GM21825 (cell line): Measurements from ENCODE around the gene ZDHHC14.
A peak's percentile ranks its signal among the peaks of the same experiment; 100 is the strongest.

Experiments
- ATAC-seq: cut with Tn5 transposase; IDR thresholded peaks from one replicate; pipeline ENCODE4 v1.9.1; 2021; ENCODE audit warnings: mild to moderate bottlenecking, moderate library complexity; ENCODE audit not compliant: unreplicated experiment

ZDHHC14 gene

DNA sequence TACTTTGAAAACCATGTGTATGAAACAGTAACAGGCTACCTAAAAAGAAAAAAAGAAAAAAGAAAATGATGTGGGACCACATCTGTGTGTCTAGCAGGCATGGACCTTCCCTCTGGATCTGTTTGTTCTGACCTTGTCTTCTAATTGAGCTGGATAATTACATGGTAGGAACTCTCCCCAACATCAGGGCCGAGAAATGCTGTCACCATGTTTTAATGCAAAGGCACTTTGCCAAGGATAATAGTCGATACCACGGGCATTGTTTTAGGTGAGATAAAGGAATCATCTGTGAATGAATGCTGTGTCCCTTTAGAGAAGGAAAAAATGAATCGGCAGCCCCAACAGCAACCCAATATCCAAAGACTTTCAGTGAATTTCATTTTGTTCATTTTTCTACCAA, 149.1 kb downstream of the ZDHHC14 start:
- no peak for ATAC-seq

DNA sequence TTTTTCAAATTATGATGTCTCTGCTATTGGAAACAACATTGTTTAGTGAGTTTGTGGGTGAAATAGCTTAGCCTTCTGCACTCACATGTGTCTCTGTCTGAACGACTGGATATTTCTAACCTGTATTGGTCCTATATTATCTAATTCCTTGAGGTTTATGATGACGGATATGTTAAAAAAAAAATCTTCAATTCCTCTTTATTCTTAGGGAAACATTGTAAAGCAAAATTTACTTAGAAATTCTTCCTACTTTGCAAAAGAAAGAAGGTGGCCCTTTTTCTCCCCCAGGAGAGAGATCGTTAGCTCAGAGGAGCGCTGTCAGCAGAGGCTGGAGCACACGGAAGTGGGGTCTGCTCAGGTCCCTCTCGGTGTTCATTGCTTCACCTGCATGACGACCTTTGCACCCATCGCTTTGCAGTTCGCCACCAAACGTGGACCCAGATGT, 149.8 kb downstream of the ZDHHC14 start:
- ATAC-seq: no peak

DNA sequence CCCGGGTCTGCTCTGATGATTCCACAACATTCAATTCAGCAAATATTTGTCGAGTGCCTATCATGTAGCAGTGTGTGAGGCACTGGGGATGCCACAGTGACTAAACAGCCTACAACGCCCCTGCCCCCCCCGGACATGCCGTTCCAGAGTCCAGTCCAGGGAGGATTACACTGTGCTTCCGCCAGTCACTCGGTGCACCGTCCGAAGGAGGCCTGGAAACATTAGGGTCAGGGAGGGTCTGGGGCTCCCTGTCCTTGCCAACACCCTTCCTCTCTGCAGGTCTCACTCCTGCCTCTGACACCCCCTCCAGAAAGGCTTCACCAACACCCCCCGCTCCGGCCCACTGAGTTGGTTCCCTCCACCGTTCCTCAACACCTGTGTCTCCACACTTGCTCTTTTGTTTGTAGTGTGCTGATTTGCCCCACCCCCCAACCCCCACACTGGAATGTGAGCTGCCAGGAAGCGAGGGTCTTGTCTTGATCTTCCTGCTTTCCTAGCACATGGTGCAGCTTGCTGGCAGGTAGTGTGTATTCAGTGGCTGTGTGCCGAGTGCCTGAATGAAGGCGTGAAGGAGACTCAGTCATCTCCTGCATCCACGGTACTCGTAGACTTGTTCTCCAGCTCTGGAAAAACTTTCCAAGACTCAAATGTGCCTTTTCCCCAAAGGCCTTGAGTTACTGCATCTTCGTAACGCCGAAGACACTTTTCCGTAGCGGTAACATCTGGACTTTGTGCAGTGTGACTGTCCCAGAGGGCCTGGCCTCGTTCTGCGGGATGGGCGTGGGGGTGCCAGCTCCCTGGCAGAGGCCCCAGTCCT, 150.4 kb downstream of the ZDHHC14 start:
- ATAC-seq: no peak

DNA sequence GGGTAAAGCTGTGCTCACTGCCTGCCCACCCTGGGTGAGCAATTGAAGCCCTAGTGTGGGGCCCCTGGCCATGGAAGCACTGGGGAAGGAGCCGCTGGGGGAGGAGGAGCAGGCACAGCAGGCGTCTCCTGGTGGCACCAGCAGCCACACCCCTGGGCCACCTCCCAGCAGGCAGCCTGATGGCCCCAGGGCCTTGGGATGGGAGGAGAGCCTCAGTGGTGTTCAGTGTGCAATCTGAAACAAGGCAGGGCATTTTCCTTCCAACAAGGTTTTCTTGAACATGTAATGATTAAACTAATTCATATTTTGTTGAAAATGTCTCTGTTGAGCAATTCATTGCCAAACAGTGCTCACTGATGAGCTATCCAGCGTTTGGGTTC, 151.0 kb downstream of the ZDHHC14 start:
- no peak for ATAC-seq

DNA sequence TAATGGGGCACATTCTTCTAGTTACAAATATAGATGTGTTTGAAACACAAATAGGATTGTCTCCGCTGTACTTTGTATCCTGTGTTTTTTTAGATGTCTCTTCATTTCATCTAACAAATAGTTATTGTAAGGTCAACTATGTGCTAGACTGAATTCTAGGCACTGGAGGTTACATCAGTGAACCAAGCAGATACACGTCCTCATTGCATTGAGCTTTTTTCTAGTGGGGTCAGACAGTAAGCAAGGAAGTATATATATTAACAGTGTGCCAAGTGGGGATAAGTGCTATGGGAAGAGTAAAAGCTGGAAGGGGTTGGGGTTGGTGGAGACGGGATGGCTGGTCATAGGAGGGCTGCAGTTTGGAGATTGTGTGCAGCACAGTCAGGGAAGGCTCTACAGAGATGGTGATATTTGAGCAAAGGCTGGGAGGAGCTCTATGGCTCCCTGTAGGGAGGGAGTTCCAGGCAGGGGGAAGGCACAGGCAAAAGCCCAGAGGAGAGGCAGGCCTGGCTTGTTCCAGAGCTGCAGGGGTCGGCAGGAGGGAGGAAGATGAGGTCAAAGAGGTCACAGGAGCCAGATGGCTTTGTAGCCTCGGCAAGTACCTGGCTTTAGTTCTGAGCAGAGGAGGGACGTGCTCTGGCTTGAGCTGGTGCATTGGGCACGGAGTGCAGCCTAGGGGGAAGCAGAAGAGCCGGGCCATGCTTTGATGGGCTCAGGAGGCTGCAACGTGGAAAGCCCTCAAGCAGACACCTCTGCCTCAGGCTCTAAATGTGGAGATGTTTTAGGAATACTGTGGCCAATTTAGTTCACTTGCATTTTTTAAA, 152.3 kb downstream of the ZDHHC14 start:
- ATAC-seq: no peak

DNA sequence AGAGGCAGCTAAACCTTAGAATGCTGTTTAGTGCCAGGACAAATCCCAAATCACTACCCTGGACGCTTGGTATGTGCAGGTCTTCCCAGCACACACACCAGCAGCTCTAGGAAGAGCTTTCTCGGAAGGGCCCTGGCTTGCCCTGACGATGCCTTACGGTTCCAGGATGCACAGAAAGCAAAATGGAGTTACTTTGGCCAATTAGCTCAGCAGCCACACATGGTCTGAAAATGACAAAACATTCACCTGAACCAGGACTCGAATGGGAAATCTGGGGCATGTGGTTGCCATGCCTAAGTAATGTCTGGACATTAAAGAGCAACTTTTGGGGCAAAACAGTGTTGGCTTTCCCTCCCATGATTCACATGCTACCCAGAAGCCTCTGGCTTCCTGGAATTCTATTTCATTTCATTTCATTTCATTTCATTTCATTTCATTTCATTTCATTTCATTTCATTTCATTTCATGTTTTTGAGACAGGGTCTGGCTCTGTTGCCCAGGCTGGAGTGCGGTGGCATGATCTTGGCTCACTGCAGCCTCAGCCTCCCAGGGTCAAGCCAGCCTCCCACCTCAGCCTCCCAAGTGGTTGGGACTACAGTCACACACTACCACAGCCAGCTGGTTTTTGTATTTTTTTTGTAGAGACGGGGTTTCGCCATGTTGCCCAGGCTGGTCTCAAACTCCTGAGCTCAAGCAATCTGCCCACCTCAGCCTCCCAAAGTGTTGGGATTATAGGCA, 153.3 kb downstream of the ZDHHC14 start:
- no peak for ATAC-seq

DNA sequence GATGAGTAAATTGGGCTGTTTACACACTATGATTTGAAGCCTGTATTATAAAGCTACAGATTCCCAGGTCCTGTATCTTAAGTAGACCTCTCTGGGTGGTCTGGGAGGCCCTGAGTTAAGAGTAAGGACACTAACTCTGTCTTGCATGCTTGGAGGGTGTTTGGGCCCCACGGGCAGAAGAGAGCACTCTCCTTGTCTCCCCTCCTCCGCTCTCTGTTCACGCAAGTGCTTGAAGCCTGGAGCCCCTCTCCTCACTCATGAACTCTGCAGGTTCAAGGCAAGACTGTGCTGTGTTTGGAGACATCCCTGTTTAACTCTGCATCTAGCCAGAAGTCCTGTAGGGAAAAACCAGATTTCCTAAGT, 154.0 kb downstream of the ZDHHC14 start:
- ATAC-seq: no peak

DNA sequence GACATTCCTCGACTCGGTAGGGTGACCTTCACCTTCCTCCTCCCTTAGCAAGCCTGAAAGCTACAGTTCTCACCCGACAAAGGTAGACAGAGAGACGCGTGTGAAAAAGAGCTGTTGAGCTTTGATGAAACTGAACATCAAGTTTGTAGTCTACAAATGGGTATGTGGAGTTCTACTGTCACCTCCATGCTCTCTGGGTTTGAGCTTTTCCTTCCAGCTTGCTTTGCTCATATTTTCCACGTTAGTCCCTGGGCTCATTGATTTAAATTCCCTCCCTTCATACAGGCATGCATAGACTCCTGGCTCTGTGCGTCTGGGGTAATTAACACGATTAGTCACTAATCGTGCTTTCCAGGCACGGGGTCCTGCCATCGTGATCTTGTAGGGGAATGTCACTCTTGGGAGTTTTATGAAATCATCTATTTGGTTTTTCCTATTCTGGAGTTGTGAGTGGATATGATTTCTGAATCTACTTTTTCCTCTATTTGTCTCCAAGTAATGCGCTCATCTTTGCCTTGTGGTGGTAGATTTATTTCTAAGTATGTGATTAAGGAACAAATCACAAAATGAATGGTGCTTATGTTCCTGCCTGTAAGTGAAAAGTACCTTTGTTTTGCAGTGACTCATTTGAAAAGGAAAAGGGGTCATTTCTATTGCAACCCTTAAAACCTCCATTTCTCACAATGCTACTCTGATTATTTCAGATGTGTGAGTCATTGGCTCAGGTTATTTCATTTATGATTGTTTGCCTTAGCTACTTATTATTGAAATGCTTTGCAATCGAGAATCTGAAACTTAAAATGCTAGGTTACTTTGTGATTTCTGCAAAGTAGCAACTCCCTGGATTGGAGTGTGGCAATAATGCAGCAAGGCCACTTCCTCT, 154.6 kb downstream of the ZDHHC14 start:
- ATAC-seq: peak; percentile 61

DNA sequence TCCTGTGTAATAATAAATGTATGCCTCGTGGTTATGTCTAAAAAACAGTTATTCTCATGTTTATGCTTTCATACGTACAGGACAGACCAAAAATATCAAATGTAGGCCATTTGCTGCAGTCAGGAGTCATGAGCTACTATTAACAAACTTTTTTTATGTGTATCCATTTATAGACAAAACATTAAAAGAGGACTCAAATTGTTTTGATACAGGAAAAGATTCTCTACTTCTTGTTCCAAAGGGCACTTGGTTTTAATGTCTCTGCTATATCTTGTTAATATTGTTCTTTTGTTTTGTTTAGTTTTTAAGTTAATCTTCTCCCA, 155.2 kb downstream of the ZDHHC14 start:
- ATAC-seq: no peak

DNA sequence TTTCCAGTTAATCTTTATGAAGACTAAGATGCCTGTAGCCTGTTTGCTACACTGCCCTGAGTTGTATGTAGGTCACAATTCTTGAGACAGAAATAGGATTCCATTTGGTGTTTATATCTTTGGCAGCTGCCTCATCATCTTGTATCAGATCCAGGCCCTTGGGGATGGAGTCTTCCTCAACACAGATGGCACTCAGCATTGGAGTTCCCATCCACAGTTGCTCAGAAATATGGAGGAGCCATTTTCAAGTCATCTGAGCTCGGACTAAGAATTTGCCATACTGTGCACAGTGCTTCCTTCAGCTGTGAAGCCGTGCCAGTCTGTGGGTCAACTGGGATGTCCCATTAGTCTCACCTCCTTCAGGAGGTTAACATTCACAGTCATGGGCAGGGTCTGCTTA, 156.6 kb downstream of the ZDHHC14 start:
- no peak for ATAC-seq

DNA sequence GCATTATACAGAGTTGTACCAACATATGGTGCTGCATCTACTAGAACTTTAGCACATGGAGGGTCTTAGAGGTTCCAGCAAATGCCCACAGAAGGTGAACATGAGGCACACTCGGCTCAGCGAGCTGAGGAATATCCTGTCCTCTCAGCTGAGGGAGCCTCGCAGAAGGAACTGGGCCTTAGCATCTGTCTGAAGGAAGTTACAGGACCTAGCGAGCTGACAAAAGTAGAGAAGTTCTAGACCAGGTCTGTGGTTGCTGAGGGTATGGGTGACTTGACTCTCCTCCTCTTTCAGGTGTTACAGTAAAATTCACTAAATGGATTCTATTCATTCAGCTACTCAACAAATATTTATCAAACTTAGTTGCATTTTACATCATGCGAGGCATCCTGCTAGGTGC, 157.2 kb downstream of the ZDHHC14 start:
- no peak for ATAC-seq

DNA sequence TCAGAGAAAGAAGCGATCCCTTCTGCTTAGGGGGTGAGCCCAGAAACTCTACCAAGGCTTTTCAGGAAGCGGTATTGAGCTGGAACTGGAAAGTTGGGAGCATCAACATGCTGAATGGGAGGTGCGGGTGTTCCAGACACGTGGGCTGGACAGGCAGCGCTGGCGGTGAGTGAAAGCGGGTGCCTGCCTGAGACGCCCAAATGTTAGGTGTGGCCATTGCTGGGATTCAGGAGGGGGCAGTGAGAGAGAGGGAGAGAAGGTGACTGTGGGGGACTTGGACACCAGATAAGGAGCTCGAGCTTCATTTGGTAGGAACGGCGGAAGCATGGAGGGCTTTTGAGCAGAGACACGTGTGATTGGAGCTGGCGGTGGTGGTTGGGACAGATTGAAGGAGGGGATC, 157.7 kb downstream of the ZDHHC14 start:
- no peak for ATAC-seq

DNA sequence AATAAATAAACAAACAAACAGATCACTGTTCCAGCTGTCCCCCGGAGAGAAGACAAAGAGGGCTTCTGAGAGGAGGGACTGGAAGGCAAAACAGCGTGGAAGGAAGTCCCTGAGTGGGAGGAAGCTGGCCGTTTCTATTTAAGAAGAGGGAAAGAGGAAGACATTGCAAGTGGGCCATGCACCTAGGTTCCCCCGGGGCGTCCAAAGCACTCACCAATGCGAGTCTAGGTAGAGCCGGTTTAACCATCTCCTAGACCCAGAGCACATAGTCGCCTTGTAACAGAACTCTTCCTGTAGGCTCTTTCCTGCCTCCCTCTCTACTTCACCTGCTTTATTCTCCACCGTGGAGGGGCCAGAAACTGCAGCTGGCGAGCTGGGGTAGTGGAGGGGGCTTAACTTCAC, 158.4 kb downstream of the ZDHHC14 start:
- no peak for ATAC-seq

DNA sequence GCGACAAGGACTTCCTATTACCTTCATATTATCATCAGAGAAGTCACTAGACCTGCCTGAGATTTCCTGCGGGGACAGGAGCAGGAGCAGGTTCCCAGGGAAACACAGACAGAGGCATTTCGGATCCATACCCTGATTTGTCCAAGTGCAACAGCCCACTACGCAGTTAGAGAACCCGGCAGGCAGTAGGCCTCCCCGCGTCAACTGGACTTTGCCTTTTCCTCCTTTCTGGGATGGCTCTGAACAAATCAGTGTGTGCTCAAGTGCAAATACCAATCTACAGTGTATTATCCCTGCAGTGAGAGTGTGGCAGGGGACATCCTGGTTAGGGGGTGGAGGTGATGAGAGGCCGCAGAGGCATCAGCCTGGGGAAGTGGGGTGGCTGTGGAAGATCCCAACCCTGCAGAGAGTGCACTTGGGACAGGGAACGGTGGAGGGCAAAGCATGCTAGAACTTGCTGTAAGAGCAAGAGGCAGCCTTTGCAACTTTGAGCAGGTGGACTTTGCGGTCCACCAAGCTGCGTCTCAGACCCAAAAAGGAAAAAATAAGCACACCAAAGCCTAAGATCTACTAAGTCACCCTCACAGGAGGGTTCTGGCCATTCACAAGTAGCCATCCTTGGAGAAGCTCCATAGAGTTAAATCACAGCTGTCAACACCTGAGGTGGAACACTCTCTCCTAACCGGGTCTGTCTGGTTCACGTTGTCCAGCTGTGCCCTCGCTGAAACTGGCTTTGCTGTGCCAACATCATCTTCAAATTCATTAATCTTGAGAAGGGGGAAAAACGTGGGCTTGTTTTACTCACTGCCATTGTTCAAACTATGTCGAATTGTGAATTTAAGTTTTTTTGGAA, 159.1 kb downstream of the ZDHHC14 start:
- no peak for ATAC-seq

DNA sequence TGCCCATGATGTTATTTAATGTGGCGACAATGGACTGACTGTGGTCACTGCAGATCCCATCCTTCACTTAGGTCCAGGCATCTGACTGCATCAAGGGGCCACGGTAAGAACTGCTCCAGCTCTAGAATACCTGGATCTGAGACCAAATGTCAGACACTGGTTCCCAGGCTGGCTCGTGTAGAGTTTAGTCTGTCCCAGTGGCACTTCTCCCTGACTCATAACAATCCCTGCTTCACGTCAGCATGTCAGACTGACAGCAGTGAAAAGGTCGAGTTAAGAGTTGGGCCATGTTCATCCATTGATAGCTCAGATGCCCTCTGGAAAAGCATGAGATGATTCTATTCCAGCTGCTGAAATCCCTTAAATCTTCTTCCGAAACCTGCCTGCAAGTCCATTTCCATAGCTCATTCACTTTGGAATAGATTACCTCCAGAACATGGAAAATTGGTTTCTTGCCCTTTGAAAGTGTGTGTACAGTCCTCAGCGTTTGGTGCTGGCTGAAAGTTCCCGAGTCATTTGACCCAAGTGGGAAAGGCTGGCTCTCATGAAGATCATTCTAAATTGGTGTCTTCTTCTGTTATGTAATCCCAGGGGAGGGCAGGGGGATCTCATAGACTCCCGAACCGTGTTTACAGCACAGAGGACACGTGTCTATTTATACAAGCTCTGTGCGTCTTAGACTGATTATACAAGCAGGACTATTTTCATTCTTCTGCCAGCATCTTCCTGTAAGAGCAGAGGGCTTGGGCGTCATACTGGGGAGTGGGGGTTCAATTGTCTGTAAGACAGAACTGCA, 160.8 kb downstream of the ZDHHC14 start:
- no peak for ATAC-seq

DNA sequence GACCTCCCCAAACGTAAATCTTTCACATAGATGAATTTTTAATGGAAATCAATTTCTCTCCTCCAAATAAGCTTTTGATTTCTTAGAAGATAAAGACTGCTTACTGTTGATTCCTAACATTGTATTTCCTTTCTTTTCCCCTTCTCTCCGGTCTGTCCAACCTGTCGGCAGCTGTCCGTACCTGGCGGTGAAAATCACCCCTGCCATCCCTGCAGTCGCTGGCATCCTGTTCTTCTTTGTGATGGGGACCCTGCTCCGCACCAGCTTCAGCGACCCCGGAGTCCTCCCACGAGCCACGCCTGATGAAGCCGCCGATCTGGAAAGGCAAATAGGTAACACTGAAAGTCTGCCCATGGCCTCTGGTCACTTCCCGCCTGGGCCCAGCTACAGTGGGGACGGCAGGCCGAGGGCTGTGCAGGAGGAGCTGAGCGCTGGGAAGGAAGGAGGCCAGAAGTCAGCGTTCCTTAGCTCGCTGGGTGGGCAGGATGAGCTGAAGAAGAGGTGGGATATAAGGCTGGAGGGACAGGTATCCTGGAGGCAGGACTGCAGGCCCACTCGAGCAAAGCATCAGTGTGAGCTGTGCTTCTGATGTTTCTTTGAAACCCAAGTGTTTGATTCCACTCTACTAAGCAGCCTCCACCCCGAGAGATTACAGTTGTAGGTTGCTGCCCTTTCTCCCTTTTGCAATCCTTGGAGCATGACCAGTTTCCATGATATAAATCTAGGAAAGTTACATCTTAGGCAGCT, 161.6 kb downstream of the ZDHHC14 start:
- ATAC-seq: no peak

DNA sequence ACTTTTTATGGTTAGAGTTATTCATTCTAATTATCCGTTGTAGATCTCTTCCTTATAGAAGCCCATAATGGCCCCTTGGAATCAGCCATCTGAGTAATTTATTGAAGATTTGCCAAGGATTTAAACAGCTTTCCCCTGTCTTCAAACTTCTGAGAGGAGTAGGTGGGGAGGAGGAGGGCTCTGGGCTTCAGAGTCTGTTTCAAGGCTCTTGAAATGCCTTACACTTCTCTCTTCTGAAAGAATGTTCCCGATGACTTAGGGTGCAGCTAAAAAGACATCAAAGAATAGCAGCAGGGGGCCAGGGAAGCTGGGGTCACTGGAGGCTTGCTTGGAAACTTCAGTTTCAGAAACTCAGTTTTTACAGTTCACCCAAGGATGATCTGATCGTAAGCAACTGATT, 165.3 kb downstream of the ZDHHC14 start:
- ATAC-seq: no peak

DNA sequence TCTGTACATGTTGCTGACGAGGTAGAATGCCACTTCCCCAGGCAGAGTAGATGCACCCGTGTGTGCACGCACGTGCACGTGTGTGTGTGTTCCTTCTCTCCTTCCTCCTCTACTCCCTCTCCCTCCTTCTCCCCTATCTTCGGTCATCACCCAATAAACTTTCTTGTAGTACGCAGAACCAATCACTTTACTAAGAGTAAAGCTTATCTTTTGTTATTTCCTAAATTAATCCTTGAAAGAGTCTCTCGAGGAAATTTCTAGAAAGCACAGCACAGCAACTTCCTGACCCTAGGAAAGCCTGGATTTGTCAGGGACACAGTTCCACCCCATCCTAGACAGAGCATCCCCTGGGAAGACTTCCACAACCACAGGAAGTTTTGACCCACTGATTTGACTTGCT, 166.1 kb downstream of the ZDHHC14 start:
- ATAC-seq: no peak
